Mesodermal cell (in vitro differentiated cells): ENCODE data around the gene GAD2.

Experiments used
- H3K27ac ChIP-seq: 2 replicates; pipeline ENCODE4 v1.7.0; 2013; ENCODE audit warnings: mild to moderate bottlenecking, low read depth, low read length, moderate library complexity; ENCODE audit not compliant: severe bottlenecking
- H3K36me3 ChIP-seq: 2 replicates; pipeline ENCODE4 v1.7.1; 2013; ENCODE audit warnings: mild to moderate bottlenecking, low read length, moderate library complexity; ENCODE audit not compliant: control insufficient read depth, insufficient read depth
- H3K4me1 ChIP-seq: one replicate; pipeline ENCODE4 v1.7.1; 2013; ENCODE audit warnings: mild to moderate bottlenecking, low read length; ENCODE audit not compliant: insufficient read depth, control insufficient read depth, poor library complexity, severe bottlenecking
- H3K4me3 ChIP-seq: 2 replicates; pipeline ENCODE4 v1.7.0; 2013; ENCODE audit warnings: low read length, control low read depth, mild to moderate bottlenecking; ENCODE audit not compliant: insufficient read depth, poor library complexity, severe bottlenecking; ENCODE audit errors: extremely low read depth
- H3K9me3 ChIP-seq: 2 replicates; pipeline ENCODE4 v1.7.1; 2013; ENCODE audit warnings: mild to moderate bottlenecking, low read length, moderate library complexity; ENCODE audit not compliant: control insufficient read depth
- WGBS, 2 experiments: methylation state at CpG; one replicate each; pipeline ENCODE4 v1.1.5; 2013; ENCODE audit warnings: missing lambda C conversion rate in 2 of 2; ENCODE audit not compliant: insufficient coverage in 2 of 2; 5-methylcytosine and 5-hydroxymethylcytosine counted together

GAD2 gene

DNA sequence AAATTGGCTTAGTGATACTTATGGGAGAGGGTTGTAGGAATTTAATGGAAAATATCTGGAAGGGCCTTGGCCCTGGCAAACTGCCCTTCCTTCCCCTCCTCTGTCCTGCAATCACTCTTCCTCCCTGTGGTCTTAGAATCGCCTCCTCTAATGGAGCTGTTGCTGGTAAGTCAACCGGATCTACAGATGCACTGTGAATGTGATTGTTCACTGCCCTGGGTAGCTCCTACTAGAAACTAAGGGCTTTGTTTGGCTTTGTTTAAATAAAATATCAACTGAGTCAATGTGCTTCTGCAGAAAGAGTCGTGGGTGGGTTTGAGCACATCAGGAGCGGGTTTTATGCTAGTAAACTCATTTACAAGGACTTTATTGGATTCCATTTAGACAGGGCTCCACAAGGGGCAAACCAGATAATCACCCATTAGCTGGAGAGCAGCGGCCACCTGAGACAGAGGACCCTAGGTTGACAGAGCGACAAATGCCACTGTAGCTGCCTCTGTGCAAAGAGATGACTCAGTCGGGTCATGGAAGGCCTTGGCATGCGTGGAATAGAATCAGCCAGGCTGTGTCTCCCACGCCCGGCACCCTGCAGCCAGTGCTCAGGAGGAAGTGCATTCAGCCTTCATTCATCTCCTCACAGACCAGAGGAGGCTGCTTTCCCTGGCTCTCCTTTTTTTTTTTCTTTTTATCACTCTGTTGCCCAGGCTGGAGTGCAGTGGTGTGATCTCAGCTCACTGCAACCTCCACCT lies 97.9 kb downstream of the GAD2 start:
- peaks cover 4% of the 10 kb centered on the region for H3K4me1 ChIP-seq
- H3K27ac ChIP-seq = no peak overlapping the region
- no peaks in the 10 kb centered on the region for H3K36me3 ChIP-seq
- no peak overlapping the region for H3K4me3 ChIP-seq
- no peaks in the 10 kb centered on the region for H3K9me3 ChIP-seq
- WGBS, 2 experiments = 71 to 79% methylated on average over 9 to 10 of the region's 10 CpGs

DNA sequence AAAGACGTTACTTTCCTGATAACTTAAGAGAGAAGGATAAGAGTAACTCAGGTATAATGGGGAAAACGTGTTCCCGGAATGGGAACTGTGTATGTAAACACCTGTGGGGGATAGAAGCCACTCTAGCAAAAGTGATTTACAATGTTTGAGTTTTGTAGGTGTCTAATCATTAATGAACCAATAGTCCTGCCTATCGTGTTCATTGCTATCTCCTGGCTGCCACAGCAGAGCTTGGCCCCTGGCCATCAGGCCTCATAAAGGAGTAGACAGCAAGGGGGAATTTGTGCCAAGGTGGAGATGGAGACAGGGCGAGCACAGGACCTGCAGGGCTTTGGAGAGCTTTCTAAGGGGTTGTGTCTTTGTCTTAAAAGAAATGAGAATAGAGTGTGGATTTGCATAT lies 102.1 kb downstream of the GAD2 start:
- Histone ChIP-seq H3K4me1 (peaks cover 4% of the 10 kb centered on the region), H3K36me3 (no peaks in the 10 kb centered on the region), H3K4me3 (no peak overlapping the region), H3K27ac (no peak overlapping the region), H3K9me3 (no peaks in the 10 kb centered on the region)
- 84 to 100% methylated on average over 4 of the region's 5 CpGs for WGBS, 2 experiments

DNA sequence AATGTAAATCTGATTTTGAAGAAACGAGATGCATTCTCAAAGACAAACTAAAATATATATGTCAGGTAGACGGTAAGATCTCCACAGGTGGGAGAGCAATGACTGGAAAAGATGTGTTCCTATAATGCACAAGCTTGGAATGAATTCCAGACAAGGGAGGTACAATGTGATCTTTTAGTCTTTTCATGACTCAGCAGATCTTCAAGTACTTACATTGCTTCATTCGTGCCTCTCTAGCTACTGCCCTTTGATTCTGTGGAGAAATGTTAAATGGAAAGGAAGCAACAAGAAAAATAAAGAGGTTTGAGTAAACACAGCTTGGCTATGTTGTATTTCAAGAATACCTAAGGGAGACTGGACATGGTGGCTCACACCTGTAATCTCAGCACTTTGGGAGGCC lies 106.6 kb downstream of the GAD2 start:
- Histone ChIP-seq H3K36me3 (no peaks in the 10 kb centered on the region), H3K4me1 (no peaks in the 10 kb centered on the region), H3K9me3 (no peaks in the 10 kb centered on the region), H3K4me3 (no peak overlapping the region), H3K27ac (no peak overlapping the region)
- no CpG with 5 or more reads among the region's 3 CpGs for WGBS, 2 experiments

DNA sequence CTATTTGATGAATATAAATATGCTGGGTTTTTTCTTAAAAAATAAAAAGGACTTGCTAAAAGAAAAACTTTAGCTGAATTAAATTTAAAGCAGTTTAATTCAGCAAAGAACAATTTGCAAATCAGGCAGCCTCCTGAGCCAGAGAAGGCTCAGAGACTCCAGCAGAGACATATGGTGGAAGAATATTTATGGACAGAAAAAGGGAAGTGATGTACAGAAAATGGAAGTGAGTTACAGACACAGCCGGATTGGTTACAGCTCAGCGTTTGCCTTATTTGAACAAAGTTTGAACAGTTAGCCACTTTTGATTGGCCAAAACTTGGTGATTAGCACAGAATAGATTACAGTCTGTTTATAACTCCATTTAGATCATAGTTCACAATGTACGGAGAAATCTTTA lies 110.3 kb downstream of the GAD2 start:
- H3K4me1 ChIP-seq = no peaks in the 10 kb centered on the region
- WGBS, 2 experiments = 88 to 96% methylated on average over 2 of the region's 3 CpGs
- no peaks in the 10 kb centered on the region for H3K36me3 ChIP-seq

DNA sequence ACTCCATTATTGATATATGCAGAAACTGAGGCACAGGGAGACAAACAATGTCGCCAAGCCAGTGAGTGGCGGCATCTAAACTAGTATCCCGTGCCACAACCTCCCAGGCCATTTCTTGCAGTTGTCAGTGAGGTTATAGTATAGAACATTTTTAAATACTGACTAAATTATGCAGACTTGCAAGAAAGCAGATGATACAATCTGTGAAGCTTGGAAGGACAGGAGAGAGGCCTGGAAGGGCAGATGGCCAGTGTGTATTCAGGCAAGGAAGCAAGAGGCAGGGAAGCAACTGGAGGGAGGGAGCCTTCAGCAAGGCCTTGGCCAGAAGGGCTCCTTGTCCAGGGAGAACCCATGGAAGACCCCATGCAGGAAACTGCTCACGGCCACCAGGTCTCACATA lies 111.2 kb downstream of the GAD2 start:
- no peaks in the 10 kb centered on the region for H3K4me1 ChIP-seq
- WGBS, 2 experiments = 82% methylated on average over 1 of the region's 4 CpGs; no CpG with 5 or more reads in 1 of the 2 experiments
- no peaks in the 10 kb centered on the region for H3K9me3 ChIP-seq
- H3K4me3 ChIP-seq = no peak overlapping the region
- no peak overlapping the region for H3K27ac ChIP-seq
- H3K36me3 ChIP-seq = no peaks in the 10 kb centered on the region

More for the DNA sequence above, 110.3 kb downstream of the GAD2 start:
- Histone ChIP-seq H3K27ac (no peak overlapping the region), H3K4me3 (no peak overlapping the region), H3K9me3 (no peaks in the 10 kb centered on the region)

DNA sequence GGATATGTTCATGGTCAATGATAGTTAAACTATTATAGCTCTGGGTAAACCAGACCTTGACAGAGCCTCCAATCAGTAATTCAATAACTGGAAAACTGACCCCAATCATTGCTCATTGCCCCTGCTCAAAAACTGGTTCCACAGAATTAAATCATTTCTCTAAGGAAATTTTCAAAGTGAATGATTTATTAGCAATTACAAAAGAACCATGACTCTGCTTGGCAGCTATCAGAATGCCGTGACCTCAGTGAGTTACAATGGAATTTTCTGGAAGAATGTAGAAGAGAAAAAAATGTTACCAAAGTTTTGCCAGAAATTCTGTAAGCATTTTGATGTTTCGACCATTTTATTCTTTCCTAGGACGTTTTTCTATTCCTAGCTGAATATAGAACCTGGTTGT lies 114.8 kb downstream of the GAD2 start:
- H3K27ac ChIP-seq = no peak overlapping the region
- H3K36me3 ChIP-seq = no peaks in the 10 kb centered on the region
- no peaks in the 10 kb centered on the region for H3K9me3 ChIP-seq
- 92 to 93% methylated on average over 3 of the region's 3 CpGs for WGBS, 2 experiments
- H3K4me1 ChIP-seq = no peaks in the 10 kb centered on the region
- no peak overlapping the region for H3K4me3 ChIP-seq

DNA sequence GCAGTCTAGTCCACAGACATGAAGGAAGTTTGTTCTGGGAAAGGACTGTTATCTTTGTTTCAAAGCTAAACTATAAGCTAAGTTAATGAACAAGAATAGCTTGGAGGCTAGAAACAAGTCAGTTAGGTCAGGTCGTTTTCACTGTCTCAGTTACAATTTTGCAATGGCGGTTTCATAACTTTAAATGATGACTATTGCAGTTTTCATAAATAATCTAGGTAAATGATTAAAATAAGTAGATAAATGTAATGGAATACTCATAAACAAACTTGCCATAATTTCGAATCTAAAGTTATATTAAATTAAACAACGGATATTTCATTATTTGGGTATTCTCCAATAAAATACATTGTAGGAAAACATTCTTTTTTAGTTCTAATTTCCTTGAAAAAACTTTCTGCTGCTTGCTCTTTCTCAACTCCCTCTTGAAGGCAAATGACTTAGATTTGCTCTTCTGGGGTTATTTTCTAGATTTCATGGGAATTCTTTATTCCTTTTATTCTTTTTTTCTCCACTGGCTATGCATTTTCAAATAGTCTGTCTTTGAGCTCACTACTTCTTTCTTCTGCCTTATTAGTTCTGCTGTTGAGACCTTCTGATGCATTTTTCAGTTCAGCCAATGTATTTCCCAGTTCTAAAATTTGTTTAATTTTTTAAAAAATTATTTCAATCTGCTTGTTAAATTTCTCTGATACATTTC lies 117.8 kb downstream of the GAD2 start:
- Histone ChIP-seq H3K27ac (no peak overlapping the region), H3K36me3 (no peaks in the 10 kb centered on the region), H3K4me3 (no peak overlapping the region), H3K9me3 (no peaks in the 10 kb centered on the region), H3K4me1 (no peaks in the 10 kb centered on the region)
- 40% methylated on average over 1 of the region's 4 CpGs; no CpG with 5 or more reads in 1 of the 2 experiments for WGBS, 2 experiments

DNA sequence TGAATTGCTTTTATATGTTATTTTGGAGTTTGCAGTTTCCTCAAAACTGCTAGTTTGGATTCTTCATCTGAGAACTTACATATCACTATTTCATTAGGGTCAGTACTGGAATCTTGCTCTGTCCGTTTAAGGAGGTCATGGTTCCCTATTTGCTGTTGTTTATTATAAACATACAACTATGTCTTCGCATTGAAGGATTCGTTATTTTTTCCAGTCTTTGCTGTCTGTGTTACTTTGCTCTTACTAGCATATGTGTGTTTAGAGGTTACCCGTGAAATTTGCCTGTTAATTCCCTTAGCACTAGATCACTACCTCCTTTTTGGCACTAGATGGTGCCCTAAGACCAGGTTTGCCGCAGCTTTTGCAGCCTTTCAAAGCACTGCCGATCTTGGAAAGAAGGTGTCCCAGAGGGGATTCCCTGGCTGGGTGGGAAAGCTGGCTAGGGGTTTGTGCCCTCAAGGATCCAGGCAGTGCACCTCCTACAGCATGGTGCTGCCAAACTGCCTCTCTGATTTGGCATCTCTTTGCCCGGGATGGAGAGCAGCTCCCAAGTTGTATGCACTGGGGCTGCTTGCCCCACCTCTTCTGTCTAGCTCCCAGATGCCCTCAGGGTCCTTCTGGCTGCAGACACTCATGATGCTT lies 118.5 kb downstream of the GAD2 start:
- H3K4me1 ChIP-seq = no peaks in the 10 kb centered on the region
- no peak overlapping the region for H3K4me3 ChIP-seq
- H3K27ac ChIP-seq = no peak overlapping the region
- 4 to 18% methylated on average over 3 to 4 of the region's 7 CpGs for WGBS, 2 experiments
- no peaks in the 10 kb centered on the region for H3K36me3 ChIP-seq
- H3K9me3 ChIP-seq = no peaks in the 10 kb centered on the region

DNA sequence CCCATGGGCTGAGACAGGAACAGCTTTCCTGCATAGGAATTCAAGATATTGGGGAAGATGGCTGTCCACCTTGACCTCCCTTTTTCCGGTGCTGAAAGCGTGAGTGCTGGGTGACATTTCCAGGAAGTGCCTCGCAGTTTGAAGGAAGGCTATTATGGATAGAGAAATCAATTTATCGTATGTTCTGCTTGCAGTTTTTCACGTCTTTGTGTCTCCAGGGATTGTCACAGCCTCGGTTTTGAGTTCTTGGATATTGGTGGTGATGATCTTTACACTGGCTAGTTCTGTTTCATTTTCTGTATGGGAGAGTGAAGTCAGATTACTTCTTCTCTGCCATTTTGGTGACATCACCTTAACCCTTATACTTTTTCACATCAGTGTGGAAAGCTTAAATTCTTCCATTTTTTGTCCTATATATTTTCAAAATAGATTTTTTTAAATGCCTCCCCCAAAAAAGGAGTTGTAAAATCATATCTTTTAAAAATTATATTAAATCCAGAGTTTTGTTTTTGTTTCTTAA lies 119.1 kb downstream of the GAD2 start:
- no peaks in the 10 kb centered on the region for H3K36me3 ChIP-seq
- no peaks in the 10 kb centered on the region for H3K4me1 ChIP-seq
- no peak overlapping the region for H3K4me3 ChIP-seq
- H3K27ac ChIP-seq = no peak overlapping the region
- 57 to 86% methylated on average over 4 to 6 of the region's 6 CpGs for WGBS, 2 experiments
- H3K9me3 ChIP-seq = no peaks in the 10 kb centered on the region

DNA sequence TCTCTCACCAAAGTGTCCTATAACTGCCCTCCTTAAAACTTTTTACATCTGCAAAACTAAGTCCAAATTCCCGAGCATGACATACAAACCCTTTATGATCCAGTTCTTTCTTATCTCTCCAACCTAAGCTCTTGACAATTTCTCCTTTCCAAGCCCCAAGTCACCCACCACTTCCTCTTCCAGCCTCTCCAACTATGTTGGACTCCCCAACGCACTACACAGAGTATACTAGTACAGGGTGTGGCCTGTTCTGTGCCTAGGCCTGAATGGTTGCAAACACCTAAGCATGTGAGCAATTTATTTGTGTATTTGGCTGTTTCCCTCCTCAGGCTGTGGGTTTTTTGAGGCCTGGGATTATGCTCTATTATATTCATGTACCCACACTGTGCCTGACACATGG lies 120.4 kb downstream of the GAD2 start:
- H3K4me3 ChIP-seq = no peak overlapping the region
- H3K4me1 ChIP-seq = no peaks in the 10 kb centered on the region
- no peak overlapping the region for H3K27ac ChIP-seq
- 80 to 100% methylated on average over 1 of the region's 2 CpGs for WGBS, 2 experiments
- H3K36me3 ChIP-seq = no peaks in the 10 kb centered on the region
- H3K9me3 ChIP-seq = no peaks in the 10 kb centered on the region
